Immature natural killer cell (primary cell): ENCODE results near the gene RTL1. TPM values are rescaled to one million over a fixed set of nuclear protein-coding genes. Genes with fewer than 3 reads are reported as not detected.

Experiments used
- DNase-seq, 3 donors: peaks; one replicate each; pipeline ENCODE4 v3.0.0; 2022; ENCODE audit warnings: mixed read lengths in 1 of 3
- H3K27ac Mint-ChIP-seq, 6 donors: one replicate each; pipeline ENCODE4 v1.8.0; 2020; ENCODE audit warnings: mixed read lengths in 6 of 6, mild to moderate bottlenecking in 5 of 6, inconsistent platforms in 4 of 6, moderate library complexity in 3 of 6
- H3K27me3 Mint-ChIP-seq, 3 donors: one replicate each; pipeline ENCODE4 v1.8.0; 2020 to 2021; ENCODE audit warnings: low read depth in 3 of 3, mild to moderate bottlenecking in 3 of 3, mixed read lengths in 3 of 3, moderate library complexity in 3 of 3, inconsistent platforms in 1 of 3
- H3K36me3 Mint-ChIP-seq, 3 donors: one replicate each; pipeline ENCODE4 v1.8.0; 2020; ENCODE audit warnings: mixed read lengths in 3 of 3, inconsistent platforms in 2 of 3, mild to moderate bottlenecking in 2 of 3
- H3K4me1 Mint-ChIP-seq, 2 donors: one replicate each; pipeline ENCODE4 v1.8.0; 2020; ENCODE audit warnings: inconsistent platforms in 2 of 2, mild to moderate bottlenecking in 2 of 2, mixed read lengths in 2 of 2, moderate library complexity in 1 of 2
- H3K4me3 Mint-ChIP-seq, 5 donors: one replicate each; pipeline ENCODE4 v1.8.0; 2020; ENCODE audit warnings: mild to moderate bottlenecking in 5 of 5, mixed read lengths in 5 of 5, inconsistent platforms in 3 of 5, moderate library complexity in 3 of 5
- H3K9me3 Mint-ChIP-seq, 6 donors: one replicate each; pipeline ENCODE4 v1.8.0; 2020; ENCODE audit warnings: mild to moderate bottlenecking in 6 of 6, mixed read lengths in 6 of 6, inconsistent platforms in 4 of 6, moderate library complexity in 3 of 6
- polyA plus RNA-seq, 3 donors: library from polyadenylated mRNA; unstranded; fragments of 300-500 nt; fragmentation: Illumina TruSeq; gene quantifications; one replicate each; pipeline ENCODE4 v1.2.3, GENCODE V29; 2021

The RTL1 gene
- polyA plus RNA-seq, 3 donors from 2014 or later: not detected

DNA sequence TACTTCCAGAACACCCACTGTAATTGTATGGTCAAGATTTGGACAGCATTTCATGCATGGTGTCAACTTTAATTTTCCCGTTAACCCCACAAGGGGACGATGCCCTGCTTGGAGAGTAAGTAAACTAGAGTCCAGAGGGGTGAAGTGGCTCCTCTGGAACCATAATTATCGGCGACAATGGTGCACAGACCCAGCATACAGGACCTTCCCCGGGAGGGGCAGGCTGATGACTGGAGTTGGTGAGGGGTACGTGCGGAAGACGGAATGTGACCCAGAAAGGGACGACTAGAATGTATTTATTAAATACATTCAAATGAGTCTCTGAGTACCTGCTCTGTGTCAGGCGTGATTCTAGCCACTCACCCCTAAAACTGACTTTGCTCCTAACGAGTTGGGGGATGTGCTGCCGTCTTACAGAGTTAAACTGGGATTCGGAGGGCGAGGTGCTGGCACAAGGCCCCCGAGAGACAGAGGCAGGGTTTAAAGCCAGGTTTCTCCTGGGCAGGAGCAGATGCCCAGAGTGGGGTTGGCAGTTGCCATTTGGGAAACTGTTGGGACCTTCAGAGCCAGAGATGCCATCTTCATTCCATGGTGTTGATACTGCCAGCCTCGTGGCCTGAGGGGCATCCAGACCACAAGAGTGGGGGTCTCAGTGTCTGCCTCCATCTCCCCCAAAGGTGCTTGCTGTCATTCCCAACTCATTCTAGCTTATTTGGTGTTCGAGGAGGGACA is 10.9 kb downstream of the RTL1 start:
- H3K36me3 Mint-ChIP-seq: no peaks in the 10 kb centered on the region
- no peak for DNase-seq
- peaks cover 0 to 1% (median 0%) of the 10 kb centered on the region in 6 donors for H3K9me3 Mint-ChIP-seq
- H3K4me3 Mint-ChIP-seq: no peak overlapping the region
- H3K27me3 Mint-ChIP-seq: peaks cover 6 to 9% (median 7%) of the 10 kb centered on the region in 3 donors
- H3K27ac Mint-ChIP-seq: no peak overlapping the region
- no peaks in the 10 kb centered on the region for H3K4me1 Mint-ChIP-seq

DNA sequence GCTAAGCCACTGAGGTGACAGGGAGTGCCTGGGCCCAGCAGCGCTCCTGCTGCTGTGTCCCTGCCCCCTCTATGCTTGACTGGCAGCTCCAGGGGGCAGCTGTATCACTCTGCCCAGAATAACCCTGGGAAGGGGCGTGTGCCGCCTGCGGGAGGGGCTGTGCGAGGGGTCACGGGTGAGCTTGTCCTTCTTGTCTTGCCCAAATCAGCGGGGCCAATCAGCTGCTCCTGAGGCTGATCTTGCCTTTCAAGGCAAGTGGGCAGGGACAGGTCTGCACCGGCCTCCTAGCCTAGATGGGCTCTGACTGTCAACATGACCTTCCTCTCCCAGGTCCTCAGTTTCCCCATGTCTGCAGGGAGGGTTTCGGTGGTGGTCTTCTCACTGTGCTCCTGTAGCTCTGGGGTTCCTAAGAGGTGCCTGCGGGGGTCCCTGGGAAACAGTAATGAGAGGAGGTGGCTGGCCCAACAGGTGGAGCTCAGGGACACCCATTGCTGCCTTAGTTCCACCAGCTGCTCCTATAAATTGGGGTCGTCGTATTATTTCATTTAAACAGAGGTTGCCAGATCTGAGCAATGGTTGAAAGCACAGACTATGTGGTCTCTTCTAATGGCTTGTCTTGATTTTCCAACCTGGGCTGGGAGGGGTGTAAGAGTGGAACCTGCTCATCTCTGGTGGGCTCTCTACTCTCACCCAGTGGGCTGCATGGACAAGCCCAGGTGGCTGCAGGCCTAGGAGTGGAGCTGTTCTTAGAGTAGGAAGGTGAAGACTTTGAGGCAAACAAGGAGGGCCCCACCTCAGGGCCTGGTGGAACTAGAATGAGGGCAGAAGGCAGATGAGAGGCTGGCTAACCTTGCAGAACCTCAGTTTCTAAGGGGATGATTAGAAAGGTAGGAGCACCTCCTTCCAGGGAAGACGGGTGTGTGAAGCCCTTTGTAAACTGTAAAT is 11.7 kb downstream of the RTL1 start:
- DNase-seq: no peak
- Mint-ChIP-seq H3K9me3 (peaks cover 0 to 1% (median 0%) of the 10 kb centered on the region in 6 donors), H3K36me3 (no peaks in the 10 kb centered on the region), H3K4me1 (no peaks in the 10 kb centered on the region), H3K27me3 (peaks cover 7 to 9% (median 7%) of the 10 kb centered on the region in 3 donors), H3K4me3 (no peak overlapping the region), H3K27ac (no peak overlapping the region)

DNA sequence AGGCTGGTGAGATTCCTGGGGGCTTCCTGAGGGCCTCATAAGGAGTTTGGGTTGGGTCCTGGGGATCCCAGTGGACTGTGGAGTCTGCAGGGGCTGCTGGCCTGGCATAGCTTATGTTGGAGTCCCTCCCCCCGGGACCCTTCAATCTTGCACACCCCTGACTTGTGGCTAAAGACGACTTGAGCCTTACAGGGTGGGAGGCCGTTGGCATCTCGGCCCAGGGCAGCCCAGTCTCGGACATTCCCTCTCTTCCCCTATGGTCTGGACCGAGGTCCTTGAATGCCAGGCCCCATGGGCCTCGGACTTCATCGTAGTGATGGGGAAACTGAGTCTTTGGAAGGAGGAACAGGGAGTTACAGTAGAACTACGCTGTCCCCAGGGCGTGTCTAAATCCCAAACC is 12.5 kb downstream of the RTL1 start:
- no peaks in the 10 kb centered on the region for H3K36me3 Mint-ChIP-seq
- DNase-seq: no peak
- H3K4me1 Mint-ChIP-seq: no peaks in the 10 kb centered on the region
- no peak overlapping the region for H3K4me3 Mint-ChIP-seq
- no peak overlapping the region for H3K27ac Mint-ChIP-seq
- H3K9me3 Mint-ChIP-seq: peaks cover 0 to 1% (median 0%) of the 10 kb centered on the region in 6 donors
- peaks cover 6 to 9% (median 7%) of the 10 kb centered on the region in 3 donors for H3K27me3 Mint-ChIP-seq

GRCh38 chr14:100890061-100890850 is 13.3 kb downstream of the RTL1 start:
- H3K27me3 Mint-ChIP-seq: peaks cover 3 to 7% (median 6%) of the 10 kb centered on the region in 3 donors
- no peaks in the 10 kb centered on the region for H3K4me1 Mint-ChIP-seq
- no peak overlapping the region for H3K4me3 Mint-ChIP-seq
- DNase-seq: no peak
- H3K9me3 Mint-ChIP-seq: peaks cover 0 to 1% (median 0%) of the 10 kb centered on the region in 6 donors
- H3K27ac Mint-ChIP-seq: no peak overlapping the region
- no peaks in the 10 kb centered on the region for H3K36me3 Mint-ChIP-seq

DNA sequence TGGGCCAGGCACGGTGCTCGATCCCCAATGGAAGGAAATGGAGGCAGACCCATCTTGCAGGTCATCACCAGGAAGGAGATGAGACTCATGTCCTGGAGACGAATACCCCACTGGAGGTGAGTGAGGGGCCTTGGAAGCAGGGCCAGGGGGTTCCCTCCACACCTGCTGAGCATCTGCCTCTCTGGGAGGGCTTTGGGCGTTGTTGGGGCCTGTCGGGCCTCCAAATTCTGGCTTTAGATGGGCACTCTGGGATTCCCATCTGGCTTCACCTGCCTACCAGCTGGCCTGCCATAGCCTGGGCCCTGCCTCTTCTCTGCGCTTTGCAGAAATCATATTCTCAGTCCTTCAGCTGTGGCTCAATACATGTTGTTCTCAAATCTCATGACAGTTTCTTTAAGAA is 13.9 kb downstream of the RTL1 start:
- H3K27ac Mint-ChIP-seq: no peak overlapping the region
- peaks cover 3 to 6% (median 5%) of the 10 kb centered on the region in 3 donors for H3K27me3 Mint-ChIP-seq
- no peaks in the 10 kb centered on the region for H3K4me1 Mint-ChIP-seq
- H3K9me3 Mint-ChIP-seq: peaks cover 0 to 1% (median 0%) of the 10 kb centered on the region in 6 donors
- H3K36me3 Mint-ChIP-seq: no peaks in the 10 kb centered on the region
- H3K4me3 Mint-ChIP-seq: no peak overlapping the region
- no peak for DNase-seq

- Mint-ChIP-seq H3K27ac (no peak overlapping the region), H3K27me3 (peaks cover 3 to 6% (median 5%) of the 10 kb centered on the region in 3 donors), H3K9me3 (no peaks in the 10 kb centered on the region), H3K4me3 (no peak overlapping the region), H3K4me1 (no peaks in the 10 kb centered on the region), H3K36me3 (no peaks in the 10 kb centered on the region)
- DNase-seq: no peak
Observed at GRCh38 chr14:100888789-100889315, 14.7 kb downstream of the RTL1 start.

- no peak overlapping the region for H3K27ac Mint-ChIP-seq
- no peak for DNase-seq
- H3K4me1 Mint-ChIP-seq: no peaks in the 10 kb centered on the region
- H3K27me3 Mint-ChIP-seq: peaks cover 0 to 8% (median 5%) of the 10 kb centered on the region in 3 donors
- H3K9me3 Mint-ChIP-seq: no peaks in the 10 kb centered on the region
- H3K4me3 Mint-ChIP-seq: no peak overlapping the region
- no peaks in the 10 kb centered on the region for H3K36me3 Mint-ChIP-seq
Observed at GRCh38 chr14:100887728-100888335, 15.7 kb downstream of the RTL1 start.

GRCh38 chr14:100885617-100886016 is 17.9 kb downstream of the RTL1 start:
- Mint-ChIP-seq H3K36me3 (no peaks in the 10 kb centered on the region), H3K27ac (no peak overlapping the region), H3K4me1 (no peaks in the 10 kb centered on the region), H3K9me3 (no peaks in the 10 kb centered on the region), H3K4me3 (no peak overlapping the region), H3K27me3 (peaks cover 3 to 11% (median 4%) of the 10 kb centered on the region in 3 donors)
- no peak for DNase-seq

- peaks cover 3 to 11% (median 4%) of the 10 kb centered on the region in 3 donors for H3K27me3 Mint-ChIP-seq
- H3K36me3 Mint-ChIP-seq: no peaks in the 10 kb centered on the region
- DNase-seq: no peak
- H3K27ac Mint-ChIP-seq: no peak overlapping the region
- H3K9me3 Mint-ChIP-seq: no peaks in the 10 kb centered on the region
- no peaks in the 10 kb centered on the region for H3K4me1 Mint-ChIP-seq
- H3K4me3 Mint-ChIP-seq: no peak overlapping the region
Observed at GRCh38 chr14:100885196-100885595, 18.3 kb downstream of the RTL1 start.

- no peak for DNase-seq
- no peak overlapping the region for H3K4me3 Mint-ChIP-seq
Observed at GRCh38 chr14:100884456-100884855, 19.1 kb downstream of the RTL1 start.

GRCh38 chr14:100883789-100884101 is 19.8 kb downstream of the RTL1 start:
- H3K4me3 Mint-ChIP-seq: no peak overlapping the region
- no peak for DNase-seq
- no peak overlapping the region for H3K27ac Mint-ChIP-seq
- H3K27me3 Mint-ChIP-seq: peaks cover 3 to 11% (median 4%) of the 10 kb centered on the region in 3 donors
- no peaks in the 10 kb centered on the region for H3K9me3 Mint-ChIP-seq
- no peaks in the 10 kb centered on the region for H3K36me3 Mint-ChIP-seq
- H3K4me1 Mint-ChIP-seq: no peaks in the 10 kb centered on the region

More at GRCh38 chr14:100884456-100884855, 19.1 kb downstream of the RTL1 start:
- Mint-ChIP-seq H3K9me3 (no peaks in the 10 kb centered on the region), H3K36me3 (no peaks in the 10 kb centered on the region), H3K4me1 (no peaks in the 10 kb centered on the region), H3K27ac (no peak overlapping the region), H3K27me3 (peaks cover 3 to 11% (median 4%) of the 10 kb centered on the region in 3 donors)

- no peaks in the 10 kb centered on the region for H3K36me3 Mint-ChIP-seq
- DNase-seq: no peak
- no peaks in the 10 kb centered on the region for H3K9me3 Mint-ChIP-seq
- no peak overlapping the region for H3K27ac Mint-ChIP-seq
- H3K4me1 Mint-ChIP-seq: no peaks in the 10 kb centered on the region
- H3K4me3 Mint-ChIP-seq: no peak overlapping the region
- H3K27me3 Mint-ChIP-seq: peaks cover 4 to 11% (median 5%) of the 10 kb centered on the region in 3 donors
Observed at GRCh38 chr14:100882991-100883788, 20.3 kb downstream of the RTL1 start.
